SK-N-SH (cell line): ENCODE data around the gene HTR1E. TPM values are rescaled to one million over a fixed set of nuclear protein-coding genes. Genes with fewer than 3 reads are reported as not detected.

Experiments
- CTCF ChIA-PET: fragments of 300-600, 350-600 bp; formaldehyde crosslinking; extraction: SDS; loops from one replicate; lab custom pipeline; 2021; lab: Yijun Ruan, JAX
- POLR2A ChIA-PET: fragments of 350-600 bp; sonication (Branson Sonifier 250); formaldehyde crosslinking; extraction: SDS; loops from one replicate; lab custom pipeline; 2020; ENCODE audit warnings: antibody characterized with exemption, inconsistent platforms; lab: Yijun Ruan, JAX
- DNase-seq: peaks from one replicate; pipeline ENCODE4 v3.0.0; 2012
- H2AFZ ChIP-seq: fragments of 200-600 bp; sonication (generic); 2 replicates; pipeline ENCODE4 v1.8.1; 2016; ENCODE audit warnings: antibody characterized with exemption, mild to moderate bottlenecking, low read depth
- H3F3A ChIP-seq: fragments of 200-600 bp; sonication (generic); replicated peaks from 2 replicates; pipeline ENCODE3; 2016; ENCODE audit warnings: antibody characterized with exemption, mild to moderate bottlenecking; ENCODE audit not compliant: insufficient read depth
- H3K27ac ChIP-seq, 2 experiments: fragments of 200-500 bp in 1 of 2; fragments of 200-600 bp in 1 of 2; sonication (Bioruptor generic) in 1 of 2; sonication (generic), shearing (Covaris generic) in 1 of 2; 2 replicates each; pipeline versions ENCODE4 v1.5.1 to v1.6.1; 2014 to 2016; ENCODE audit warnings: low read depth in 2 of 2, inconsistent platforms in 1 of 2, low read length in 1 of 2, mild to moderate bottlenecking in 1 of 2, mixed read lengths in 1 of 2
- H3K27me3 ChIP-seq: fragments of 200-600 bp; sonication (generic), shearing (Covaris generic); 2 replicates; pipeline ENCODE4 v1.6.1; 2016; ENCODE audit warnings: mixed run types; ENCODE audit not compliant: insufficient read depth
- H3K36me3 ChIP-seq, 2 experiments: fragments of 200-500 bp in 1 of 2; fragments of 200-600 bp in 1 of 2; sonication (Bioruptor generic) in 1 of 2; sonication (generic) in 1 of 2; replicated peaks in 1 of 2; 2 replicates each; pipeline versions ENCODE3 to v1.5.1; 2014 to 2016; ENCODE audit warnings: low read length in 1 of 2, mild to moderate bottlenecking in 1 of 2; ENCODE audit not compliant: insufficient read depth in 2 of 2, control insufficient read depth in 1 of 2
- H3K4me1 ChIP-seq, 2 experiments: fragments of 200-500 bp in 1 of 2; fragments of 200-600 bp in 1 of 2; sonication (Bioruptor generic) in 1 of 2; sonication (generic), shearing (Covaris generic) in 1 of 2; 2 replicates each; pipeline versions ENCODE4 v1.5.1 to v1.6.1; 2014 to 2016; ENCODE audit warnings: low read depth in 1 of 2, low read length in 1 of 2, mixed run types in 1 of 2; ENCODE audit not compliant: insufficient read depth in 2 of 2, control insufficient read depth in 1 of 2
- H3K4me2 ChIP-seq: fragments of 200-600 bp; sonication (generic), shearing (Covaris generic); 2 replicates; pipeline ENCODE4 v1.6.1; 2017; ENCODE audit warnings: mixed run types
- H3K4me3 ChIP-seq, 2 experiments: fragments of 200-500 bp in 1 of 2; fragments of 200-600 bp in 1 of 2; sonication (Bioruptor generic) in 1 of 2; sonication (generic), shearing (Covaris generic) in 1 of 2; 2 replicates each; pipeline versions ENCODE4 v1.5.1 to v1.8.1; 2014 to 2016; ENCODE audit warnings: low read depth in 2 of 2, inconsistent platforms in 1 of 2, low read length in 1 of 2, mild to moderate bottlenecking in 1 of 2, mixed read lengths in 1 of 2, moderate library complexity in 1 of 2
- H3K79me2 ChIP-seq: fragments of 200-600 bp; sonication (generic); 2 replicates; pipeline ENCODE4 v1.8.1; 2017; ENCODE audit warnings: mild to moderate bottlenecking; ENCODE audit not compliant: insufficient read depth
- H3K9ac ChIP-seq: fragments of 200-600 bp; sonication (generic); 2 replicates; pipeline ENCODE4 v1.6.1; 2017; ENCODE audit warnings: mixed run types
- H3K9me2 ChIP-seq: fragments of 200-600 bp; sonication (generic); 2 replicates; pipeline ENCODE4 v1.6.1; 2017; ENCODE audit warnings: mixed run types
- H3K9me3 ChIP-seq: fragments of 200-600 bp; sonication (generic); 2 replicates; pipeline ENCODE4 v1.6.1; 2017; ENCODE audit warnings: mixed run types, mild to moderate bottlenecking, moderate library complexity
- H4K20me1 ChIP-seq: fragments of 200-600 bp; sonication (generic); 2 replicates; pipeline ENCODE4 v1.6.1; 2017; ENCODE audit warnings: mild to moderate bottlenecking, mixed run types; ENCODE audit not compliant: insufficient read depth
- ELF1 ChIP-seq: IDR thresholded peaks from 2 replicates; pipeline ENCODE4 v1.4.0; 2012
- FOXJ3 ChIP-seq: sonication (generic); formaldehyde crosslinking; IDR thresholded peaks from 2 replicates; pipeline ENCODE4 v1.5.1; 2020; ENCODE audit warnings: mild to moderate bottlenecking, missing genetic modification reagents
- FOXM1 ChIP-seq: IDR thresholded peaks from 2 replicates; pipeline ENCODE4 v1.4.0; 2012; ENCODE audit warnings: low read depth, mild to moderate bottlenecking
- GATA2 ChIP-seq: sonication (generic); formaldehyde crosslinking; IDR thresholded peaks from 2 replicates; pipeline ENCODE4 v1.5.0; 2020; ENCODE audit warnings: mild to moderate bottlenecking, missing genetic modification reagents
- JUND ChIP-seq: IDR thresholded peaks from 2 replicates; pipeline ENCODE4 v1.4.0; 2012
- MXI1 ChIP-seq: IDR thresholded peaks from 2 replicates; pipeline ENCODE4 v1.6.1; 2012; ENCODE audit warnings: mild to moderate bottlenecking, low read depth, low read length, improper control_type of control experiment
- SMC3 ChIP-seq: IDR thresholded peaks from 2 replicates; pipeline ENCODE4 v1.6.1; 2012; ENCODE audit warnings: low read depth, low read length, improper control_type of control experiment
- TCF12 ChIP-seq: IDR thresholded peaks from 2 replicates; pipeline ENCODE4 v1.4.0; 2012
- WGBS: methylation state at CpG from one replicate; pipeline ENCODE4 v1.1.6; 2017; ENCODE audit warnings: low lambda C conversion rate; 5-methylcytosine and 5-hydroxymethylcytosine counted together
- polyA plus RNA-seq, 3 experiments: library from polyadenylated mRNA; depleted of rRNA; stranded (reverse); fragments of >200 nt; gene quantifications; 2 replicates each; pipeline ENCODE4 v1.2.3, GENCODE V29; 2012
- TF ChIP-seq, protein P1 (sequence below): fragments of 150-350 bp; IDR thresholded peaks from 2 replicates; pipeline ENCODE4 v1.6.1; 2017; ENCODE audit warnings: antibody characterized with exemption, low read length, low read depth, borderline replicate concordance
- TF ChIP-seq, protein P2 (sequence below): IDR thresholded peaks from 2 replicates; pipeline ENCODE4 v1.4.0; 2012; ENCODE audit warnings: low read depth
- TF ChIP-seq, protein P3 (sequence below): IDR thresholded peaks from 2 replicates; pipeline ENCODE4 v1.6.1; 2012; ENCODE audit warnings: mild to moderate bottlenecking, low read depth, low read length, moderate library complexity

Gene HTR1E
- polyA plus RNA-seq, 1 of the 3 experiments (the other 2 are of a cell fraction) = 0.02 TPM

DNA sequence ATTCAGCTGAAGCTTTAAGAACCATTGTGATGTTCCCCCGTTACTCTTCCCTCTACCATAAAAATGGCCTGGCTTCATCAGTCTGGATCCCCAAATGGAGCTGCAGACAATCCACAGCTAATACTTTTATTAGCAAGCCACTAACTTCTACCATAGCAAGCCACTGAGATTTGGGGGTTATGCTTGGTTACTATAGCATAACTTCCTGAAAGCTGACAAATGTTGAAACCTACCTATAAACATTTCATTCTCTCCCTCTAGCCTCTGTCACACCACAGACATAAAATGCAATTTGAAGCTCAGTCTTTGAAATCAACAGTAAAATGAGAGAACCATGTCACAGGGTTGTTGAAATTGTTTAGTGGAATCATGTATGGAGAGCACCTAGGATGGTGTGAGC, 3.0 kb upstream of the HTR1E start (continued):
- TF ChIP-seq, protein P1, sequence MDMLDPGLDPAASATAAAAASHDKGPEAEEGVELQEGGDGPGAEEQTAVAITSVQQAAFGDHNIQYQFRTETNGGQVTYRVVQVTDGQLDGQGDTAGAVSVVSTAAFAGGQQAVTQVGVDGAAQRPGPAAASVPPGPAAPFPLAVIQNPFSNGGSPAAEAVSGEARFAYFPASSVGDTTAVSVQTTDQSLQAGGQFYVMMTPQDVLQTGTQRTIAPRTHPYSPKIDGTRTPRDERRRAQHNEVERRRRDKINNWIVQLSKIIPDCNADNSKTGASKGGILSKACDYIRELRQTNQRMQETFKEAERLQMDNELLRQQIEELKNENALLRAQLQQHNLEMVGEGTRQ = no peak

DNA sequence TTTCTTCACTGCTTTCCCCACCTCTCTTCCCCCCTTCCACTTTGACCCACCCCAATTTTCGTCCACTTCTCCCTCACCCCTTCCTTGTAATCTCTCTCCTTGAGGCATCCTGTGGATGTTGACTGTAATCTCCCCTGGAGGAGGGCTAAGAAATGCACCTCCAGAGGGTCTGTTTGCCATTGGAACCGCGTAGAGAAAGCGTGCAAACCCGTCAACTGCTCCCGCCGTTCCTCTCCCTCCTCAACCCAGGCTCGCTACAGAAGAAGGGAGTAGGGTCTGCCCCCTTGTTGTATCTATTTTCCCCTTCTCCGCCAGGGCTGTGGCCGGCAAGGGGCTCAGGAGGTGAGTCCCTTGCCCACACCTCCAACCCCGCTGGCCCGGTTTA, 502 bp upstream of the HTR1E start:
- Histone ChIP-seq H3F3A (no peaks in the 10 kb centered on the region), H3K9ac (no peak overlapping the region), H3K9me3 (no peaks in the 10 kb centered on the region), H2AFZ (no peak overlapping the region), H3K36me3 (no peaks in the 10 kb centered on the region), H3K27me3 (peaks cover 9% of the 10 kb centered on the region; the same call in 1 of the 2 replicates), H3K4me1 (peaks cover 0 to 15% of the 10 kb centered on the region in 2 experiments; a peak in 1 of 4 replicates), H4K20me1 (no peaks in the 10 kb centered on the region), H3K9me2 (no peaks in the 10 kb centered on the region)
- 9% methylated on average over 10 of the region's 12 CpGs for WGBS
- POLR2A ChIA-PET = interaction anchor here (0.5 to 3.1 kb wide), 11 partner anchors 92 to 1267 kb away, joined by 3 to 25 read pairs (median 4); no protein-coding TSS in a partner anchor
- DNase-seq = no peak
- CTCF ChIA-PET = interaction anchor here (0.6 to 3.9 kb wide), 21 partner anchors 20 to 1185 kb away, joined by 3 to 68 read pairs (median 4); no protein-coding TSS in a partner anchor
- no peak for TF ChIP-seq SMC3
- no peak for TF ChIP-seq ELF1
- no peak for TF ChIP-seq GATA2
- TF ChIP-seq JUND = no peak
- TF ChIP-seq FOXJ3 (CRISPR knock-in tag) = no peak
- no peak for TF ChIP-seq TCF12
- TF ChIP-seq, protein P2, sequence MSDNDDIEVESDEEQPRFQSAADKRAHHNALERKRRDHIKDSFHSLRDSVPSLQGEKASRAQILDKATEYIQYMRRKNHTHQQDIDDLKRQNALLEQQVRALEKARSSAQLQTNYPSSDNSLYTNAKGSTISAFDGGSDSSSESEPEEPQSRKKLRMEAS = no peak
- TF ChIP-seq, protein P3, sequence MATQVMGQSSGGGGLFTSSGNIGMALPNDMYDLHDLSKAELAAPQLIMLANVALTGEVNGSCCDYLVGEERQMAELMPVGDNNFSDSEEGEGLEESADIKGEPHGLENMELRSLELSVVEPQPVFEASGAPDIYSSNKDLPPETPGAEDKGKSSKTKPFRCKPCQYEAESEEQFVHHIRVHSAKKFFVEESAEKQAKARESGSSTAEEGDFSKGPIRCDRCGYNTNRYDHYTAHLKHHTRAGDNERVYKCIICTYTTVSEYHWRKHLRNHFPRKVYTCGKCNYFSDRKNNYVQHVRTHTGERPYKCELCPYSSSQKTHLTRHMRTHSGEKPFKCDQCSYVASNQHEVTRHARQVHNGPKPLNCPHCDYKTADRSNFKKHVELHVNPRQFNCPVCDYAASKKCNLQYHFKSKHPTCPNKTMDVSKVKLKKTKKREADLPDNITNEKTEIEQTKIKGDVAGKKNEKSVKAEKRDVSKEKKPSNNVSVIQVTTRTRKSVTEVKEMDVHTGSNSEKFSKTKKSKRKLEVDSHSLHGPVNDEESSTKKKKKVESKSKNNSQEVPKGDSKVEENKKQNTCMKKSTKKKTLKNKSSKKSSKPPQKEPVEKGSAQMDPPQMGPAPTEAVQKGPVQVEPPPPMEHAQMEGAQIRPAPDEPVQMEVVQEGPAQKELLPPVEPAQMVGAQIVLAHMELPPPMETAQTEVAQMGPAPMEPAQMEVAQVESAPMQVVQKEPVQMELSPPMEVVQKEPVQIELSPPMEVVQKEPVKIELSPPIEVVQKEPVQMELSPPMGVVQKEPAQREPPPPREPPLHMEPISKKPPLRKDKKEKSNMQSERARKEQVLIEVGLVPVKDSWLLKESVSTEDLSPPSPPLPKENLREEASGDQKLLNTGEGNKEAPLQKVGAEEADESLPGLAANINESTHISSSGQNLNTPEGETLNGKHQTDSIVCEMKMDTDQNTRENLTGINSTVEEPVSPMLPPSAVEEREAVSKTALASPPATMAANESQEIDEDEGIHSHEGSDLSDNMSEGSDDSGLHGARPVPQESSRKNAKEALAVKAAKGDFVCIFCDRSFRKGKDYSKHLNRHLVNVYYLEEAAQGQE = no peak
- TF ChIP-seq FOXM1 = no peak
- no peak; the same call in 1 of the 2 replicates for TF ChIP-seq MXI1
- TF ChIP-seq, all 33 proteins: peak for 0
- Histone ChIP-seq H3K4me3 (peak overlapping the region; percentile 50 to 59), H3K79me2 (no peaks in the 10 kb centered on the region), H3K27ac (peak overlapping the region in 1 of 2 experiments; percentile 95; a peak in 2 of 4 replicates), H3K4me2 (peak overlapping the region; percentile 70)
